ENCODE results near the gene ZNF862.

ZNF862 gene

DNA sequence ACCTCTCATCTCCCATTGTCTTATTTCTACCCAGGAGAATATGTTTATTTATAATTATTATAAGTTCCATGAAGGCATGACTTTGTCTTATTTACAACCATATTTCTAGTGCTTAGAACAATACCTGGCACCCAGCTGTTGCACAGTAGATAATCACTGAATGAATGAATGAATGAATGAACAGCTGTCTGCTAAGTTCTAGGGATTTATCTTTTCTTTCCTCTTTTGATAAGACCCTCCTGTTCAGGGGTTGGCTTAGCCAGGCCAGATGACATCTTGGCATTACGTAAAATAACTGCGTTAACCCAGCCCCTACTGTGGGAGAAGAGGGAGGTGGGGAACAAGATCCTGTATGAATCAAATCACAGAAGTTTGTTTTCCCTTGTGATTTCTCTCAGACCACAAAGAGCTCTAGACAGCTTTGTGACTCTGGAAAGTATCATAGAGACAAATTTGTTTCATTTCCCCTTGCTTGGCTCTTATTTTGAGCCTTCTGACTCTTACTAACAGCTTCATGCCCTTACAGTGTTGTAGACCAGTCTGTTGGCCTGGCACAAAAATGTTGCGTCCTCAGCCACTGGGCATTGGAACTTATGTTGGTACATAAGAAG lies 8.4 kb downstream of the ZNF862 start:
- no peak for DNase-seq

DNA sequence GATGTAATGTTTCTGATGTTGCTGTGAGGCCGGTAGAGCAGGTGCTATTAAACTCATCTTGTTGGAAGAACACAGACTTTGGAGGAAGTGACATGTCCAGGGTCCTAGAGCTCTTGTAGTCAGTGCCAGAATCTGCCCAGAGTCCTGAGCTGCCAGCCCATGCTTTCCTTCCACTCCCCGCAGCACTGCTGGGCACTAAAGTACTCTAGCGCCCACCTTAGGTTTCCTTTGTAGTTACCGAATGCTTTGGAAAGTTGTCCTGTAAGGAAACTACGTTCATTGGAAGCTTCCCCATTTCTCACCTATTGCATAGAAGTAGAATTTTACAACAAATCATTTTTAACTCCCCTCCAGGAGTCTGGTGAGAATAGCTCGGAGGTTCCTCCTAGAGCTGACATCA lies 11.0 kb downstream of the ZNF862 start:
- no peak for DNase-seq

DNA sequence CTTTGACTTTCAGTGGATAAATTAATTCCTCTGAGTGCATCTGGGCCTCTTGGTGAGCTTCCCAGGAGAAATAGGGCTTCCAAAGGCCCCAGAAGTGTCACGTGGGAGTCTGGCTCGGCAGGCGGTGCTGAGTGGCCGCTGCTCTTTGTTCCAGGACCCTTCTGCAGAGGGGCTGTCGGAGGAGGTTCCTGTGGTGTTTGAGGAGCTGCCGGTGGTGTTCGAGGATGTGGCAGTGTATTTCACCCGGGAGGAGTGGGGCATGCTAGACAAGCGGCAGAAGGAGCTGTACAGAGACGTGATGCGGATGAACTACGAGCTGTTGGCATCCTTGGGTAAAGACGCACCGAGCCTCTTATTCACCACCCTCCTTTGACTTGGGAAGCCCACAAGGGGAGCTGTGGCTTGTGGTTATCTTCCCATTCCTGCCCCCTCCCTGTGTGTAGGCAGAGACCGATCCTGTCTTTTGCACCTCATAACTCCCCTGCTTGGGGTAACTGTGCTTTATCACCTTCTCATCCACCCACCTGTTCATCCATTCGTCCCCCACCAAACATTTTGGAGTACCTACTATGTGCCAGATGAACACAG lies 11.9 kb downstream of the ZNF862 start:
- DNase-seq = no peak

DNA sequence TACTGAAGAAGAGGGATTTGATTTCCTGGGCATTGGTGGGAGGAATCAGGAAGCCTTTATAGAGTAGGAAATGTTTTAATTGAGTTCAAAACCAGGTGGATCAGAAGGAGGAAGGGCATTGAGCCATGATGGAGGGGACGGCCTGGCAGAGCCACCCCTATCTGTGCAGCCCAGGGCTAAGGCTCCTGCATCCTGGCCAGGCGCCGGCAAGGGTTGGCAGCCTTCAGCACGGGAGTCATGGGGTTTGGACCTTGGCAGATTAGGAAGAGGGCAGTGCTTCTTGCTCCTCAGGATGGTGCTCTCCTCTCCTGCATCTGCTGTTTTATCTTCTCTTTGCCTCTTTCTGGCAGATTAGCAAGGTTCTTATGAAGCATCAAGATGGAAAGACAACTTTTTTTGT lies 12.5 kb downstream of the ZNF862 start:
- no peak for DNase-seq

DNA sequence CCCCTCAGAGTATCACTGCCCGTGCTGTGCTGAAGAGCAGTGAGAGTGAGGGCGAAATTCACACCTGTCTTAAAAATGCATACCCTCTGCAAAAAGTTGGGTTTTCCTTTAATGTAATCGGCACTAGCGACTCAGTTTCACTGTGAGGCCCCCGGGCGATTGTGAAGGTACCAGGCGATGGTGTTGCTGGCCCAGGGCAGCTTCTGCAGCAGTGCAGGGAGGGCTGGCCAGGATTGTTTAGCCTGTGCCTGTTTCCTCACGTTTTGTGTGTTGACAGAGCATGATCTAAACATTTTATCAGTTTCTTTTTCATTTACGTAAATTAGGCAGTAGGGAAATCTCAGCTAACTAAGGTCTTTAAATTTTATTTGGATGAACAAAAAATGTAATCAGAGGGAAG lies 13.3 kb downstream of the ZNF862 start:
- no peak for DNase-seq

DNA sequence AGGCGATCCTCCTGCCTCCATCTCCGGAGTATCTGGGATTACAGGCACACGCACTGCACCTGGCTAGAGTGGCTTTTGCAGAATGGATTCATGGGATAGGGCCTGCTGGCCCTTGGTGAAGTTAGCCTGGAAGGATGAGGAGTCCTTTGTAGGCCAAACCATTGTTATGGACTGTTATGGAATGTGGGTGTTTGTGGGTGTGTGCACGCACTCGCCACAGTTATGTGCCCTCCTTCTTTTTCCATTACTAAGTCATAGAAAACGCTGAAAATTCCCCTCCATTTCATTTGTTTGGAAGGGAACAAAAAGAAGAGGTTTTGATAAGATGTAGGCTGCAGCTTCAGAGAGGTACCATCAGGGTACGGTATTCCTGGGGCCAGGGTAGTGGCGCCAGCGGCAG lies 15.0 kb downstream of the ZNF862 start:
- no peak for DNase-seq

DNA sequence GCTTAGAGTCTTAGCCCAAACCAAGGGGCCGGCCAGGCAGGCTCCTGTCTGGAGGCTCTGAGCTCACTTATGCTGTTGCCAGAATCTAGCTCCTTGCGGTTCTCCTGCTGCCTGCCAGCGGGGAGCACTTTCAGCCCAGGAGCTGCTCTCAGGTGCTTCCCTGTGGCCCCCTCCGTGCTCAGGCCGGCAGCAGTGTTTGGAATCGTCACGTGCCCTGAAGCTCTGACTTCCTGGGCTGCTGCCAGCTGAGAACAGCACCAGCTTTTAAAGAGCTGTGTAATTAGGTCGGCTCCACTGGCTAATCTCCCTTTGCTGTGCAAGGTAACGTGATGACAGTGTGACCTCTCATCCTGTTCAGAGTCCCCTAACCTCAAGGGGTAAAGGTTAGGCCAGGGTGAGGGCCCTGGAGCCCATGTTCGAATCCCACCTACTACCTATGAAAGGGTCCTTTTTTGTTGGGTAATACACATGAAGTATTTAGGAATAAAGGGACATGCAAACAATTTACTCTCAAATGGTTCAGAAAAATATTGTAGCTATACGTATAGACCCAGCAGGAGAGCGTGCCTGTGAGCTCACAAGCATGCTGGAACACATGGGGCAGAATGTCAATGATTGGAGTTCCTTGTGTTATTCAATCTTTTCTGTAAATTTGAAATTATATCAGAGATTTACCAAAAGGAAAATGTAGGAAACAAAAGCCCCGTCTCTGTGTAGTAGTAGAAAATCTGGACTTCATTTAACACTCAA lies 16.6 kb downstream of the ZNF862 start:
- no peak for DNase-seq

DNA sequence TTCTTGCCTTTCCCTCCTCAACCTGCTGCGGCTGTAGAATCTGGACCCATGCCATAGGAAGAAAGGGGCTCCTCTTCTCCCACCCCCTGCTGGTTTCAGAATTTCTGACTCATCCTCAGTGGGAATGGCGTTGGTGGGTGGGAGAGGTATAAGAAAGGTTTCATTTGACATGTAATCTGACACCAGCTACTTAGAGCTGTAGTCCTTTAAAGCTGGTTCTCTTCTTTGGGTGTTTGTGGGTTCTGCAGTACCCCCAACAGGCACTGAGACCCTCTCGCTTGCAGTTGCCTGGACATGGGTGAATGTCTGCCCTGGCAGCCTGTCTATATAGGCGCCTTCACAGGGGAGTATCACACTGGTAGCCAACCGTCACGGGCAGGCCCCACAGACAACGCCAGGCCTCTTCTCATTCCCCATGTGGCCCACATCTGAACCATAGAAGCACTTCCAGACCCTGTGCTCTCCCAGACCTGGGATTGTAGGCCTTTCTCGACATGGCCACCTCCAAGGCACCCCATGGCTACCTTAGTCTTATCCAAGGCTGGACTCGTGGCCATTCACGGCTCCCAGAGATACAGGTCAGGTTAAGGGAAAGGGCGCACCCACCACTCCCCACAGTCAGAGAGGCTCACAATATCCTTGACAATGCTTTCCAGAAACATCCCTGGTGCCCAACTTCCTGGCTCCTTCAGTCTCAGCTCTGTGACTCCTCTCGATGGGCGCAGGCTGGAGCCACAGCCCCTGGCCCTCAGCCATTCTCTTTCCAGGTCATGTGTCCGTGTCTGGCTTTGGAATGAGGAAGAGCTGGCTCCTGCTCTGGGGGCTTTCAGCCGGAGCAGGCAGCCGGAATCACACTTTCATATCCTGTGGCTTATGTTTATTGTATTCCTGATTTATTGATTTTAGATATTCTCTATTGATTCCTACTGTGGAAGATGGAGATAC lies 17.5 kb downstream of the ZNF862 start:
- DNase-seq = no peak

DNA sequence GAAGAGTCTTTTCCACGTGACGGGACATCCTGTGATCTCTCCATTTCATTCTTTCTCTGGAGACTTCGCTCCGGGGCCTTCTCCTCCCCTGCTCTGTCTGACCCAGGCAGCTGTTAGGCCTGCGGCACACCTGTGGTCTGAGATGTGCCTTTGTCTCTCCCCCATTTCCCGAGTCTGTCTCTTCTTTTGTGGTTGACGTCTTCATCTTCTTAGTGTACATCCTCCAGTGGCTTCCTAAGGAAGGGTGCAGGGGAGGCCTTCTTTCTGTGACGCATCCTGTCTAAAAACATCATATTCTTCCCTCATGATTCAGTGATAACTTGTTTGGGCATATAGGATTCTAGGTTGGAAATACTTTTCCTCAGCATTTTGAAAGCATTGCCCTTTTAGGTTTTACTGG lies 18.4 kb downstream of the ZNF862 start:
- no peak for DNase-seq

DNA sequence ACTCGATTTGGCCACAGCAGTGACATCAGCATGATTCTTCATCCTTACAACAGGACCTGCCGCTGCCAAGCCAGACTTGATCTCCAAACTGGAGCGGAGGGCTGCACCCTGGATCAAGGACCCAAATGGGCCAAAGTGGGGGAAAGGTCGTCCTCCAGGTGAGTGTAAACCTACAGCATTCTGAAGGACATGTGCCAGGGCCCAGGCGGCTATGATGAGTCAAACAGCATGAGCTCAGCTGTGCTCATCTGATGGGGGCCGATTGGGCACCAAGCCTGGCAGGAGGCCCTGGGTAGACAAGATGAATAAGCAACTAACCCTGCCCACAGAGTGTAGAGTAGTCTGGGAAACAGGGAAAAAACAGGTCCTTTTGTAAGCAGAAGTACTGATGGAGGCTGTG lies 21.2 kb downstream of the ZNF862 start:
- no peak for DNase-seq

DNA sequence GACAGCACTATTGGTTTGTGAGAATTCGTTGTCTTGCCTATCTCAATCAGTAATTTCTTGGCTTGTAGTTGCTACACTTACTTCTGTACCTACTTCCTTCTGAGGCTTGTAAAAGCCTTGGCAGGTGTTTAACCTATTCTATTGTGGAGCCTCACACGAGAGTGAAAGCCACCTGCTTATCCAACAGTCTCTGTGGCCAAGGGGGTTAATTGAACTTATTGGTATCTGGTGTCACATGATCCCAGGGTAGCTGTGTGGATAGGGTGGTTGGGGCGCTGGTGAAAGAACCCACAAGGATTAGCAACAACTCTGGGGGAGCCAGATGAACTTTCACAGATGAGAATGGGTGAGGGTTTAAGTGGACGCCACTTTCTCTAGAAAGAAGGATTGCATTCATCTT lies 21.7 kb downstream of the ZNF862 start:
- DNase-seq = no peak

DNA sequence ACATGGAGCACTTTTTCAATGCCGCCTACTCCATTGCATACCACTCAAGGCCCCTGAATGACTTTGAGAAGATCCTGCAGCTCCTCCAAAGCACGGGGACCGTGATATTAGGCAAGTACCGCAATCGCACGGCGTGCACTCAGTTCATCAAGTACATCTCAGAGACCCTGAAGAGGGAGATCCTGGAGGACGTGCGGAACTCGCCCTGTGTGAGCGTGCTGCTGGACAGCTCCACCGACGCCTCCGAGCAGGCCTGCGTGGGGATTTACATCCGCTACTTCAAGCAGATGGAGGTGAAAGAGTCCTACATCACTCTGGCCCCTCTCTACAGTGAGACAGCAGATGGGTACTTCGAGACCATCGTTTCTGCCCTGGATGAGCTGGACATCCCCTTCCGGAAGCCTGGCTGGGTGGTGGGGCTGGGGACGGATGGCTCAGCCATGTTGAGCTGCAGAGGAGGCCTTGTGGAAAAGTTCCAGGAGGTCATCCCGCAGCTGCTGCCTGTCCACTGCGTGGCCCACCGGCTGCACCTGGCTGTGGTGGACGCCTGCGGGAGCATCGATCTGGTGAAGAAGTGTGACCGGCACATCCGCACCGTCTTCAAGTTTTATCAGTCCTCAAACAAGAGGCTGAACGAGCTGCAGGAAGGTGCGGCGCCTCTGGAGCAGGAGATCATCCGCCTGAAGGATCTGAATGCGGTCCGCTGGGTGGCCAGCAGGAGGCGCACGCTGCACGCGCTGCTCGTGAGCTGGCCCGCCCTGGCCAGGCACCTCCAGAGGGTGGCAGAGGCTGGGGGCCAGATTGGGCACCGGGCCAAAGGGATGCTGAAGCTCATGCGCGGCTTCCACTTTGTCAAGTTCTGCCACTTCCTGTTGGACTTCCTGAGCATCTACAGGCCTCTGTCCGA lies 22.9 kb downstream of the ZNF862 start:
- no peak for DNase-seq

DNA sequence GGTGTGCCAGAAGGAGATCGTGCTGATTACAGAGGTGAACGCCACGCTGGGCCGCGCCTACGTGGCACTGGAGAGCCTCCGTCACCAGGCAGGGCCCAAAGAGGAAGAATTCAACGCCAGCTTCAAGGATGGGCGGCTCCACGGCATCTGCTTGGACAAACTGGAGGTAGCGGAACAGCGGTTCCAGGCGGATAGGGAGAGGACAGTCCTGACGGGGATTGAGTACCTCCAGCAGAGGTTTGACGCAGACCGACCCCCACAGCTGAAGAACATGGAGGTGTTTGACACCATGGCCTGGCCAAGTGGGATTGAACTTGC lies 23.5 kb downstream of the ZNF862 start:
- no peak for DNase-seq

DNA sequence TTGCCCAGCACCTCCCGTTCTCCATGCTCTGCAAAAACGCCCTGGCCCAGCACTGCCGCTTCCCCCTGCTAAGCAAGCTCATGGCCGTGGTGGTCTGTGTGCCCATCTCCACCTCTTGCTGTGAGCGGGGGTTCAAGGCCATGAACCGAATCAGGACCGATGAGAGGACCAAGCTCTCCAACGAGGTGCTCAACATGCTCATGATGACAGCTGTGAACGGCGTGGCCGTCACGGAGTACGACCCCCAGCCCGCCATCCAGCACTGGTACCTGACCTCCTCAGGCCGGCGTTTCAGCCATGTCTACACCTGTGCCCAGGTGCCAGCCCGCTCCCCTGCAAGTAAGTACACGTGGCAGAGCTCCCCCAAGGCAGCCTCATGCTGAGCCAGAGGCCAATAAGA lies 24.0 kb downstream of the ZNF862 start:
- no peak for DNase-seq

DNA sequence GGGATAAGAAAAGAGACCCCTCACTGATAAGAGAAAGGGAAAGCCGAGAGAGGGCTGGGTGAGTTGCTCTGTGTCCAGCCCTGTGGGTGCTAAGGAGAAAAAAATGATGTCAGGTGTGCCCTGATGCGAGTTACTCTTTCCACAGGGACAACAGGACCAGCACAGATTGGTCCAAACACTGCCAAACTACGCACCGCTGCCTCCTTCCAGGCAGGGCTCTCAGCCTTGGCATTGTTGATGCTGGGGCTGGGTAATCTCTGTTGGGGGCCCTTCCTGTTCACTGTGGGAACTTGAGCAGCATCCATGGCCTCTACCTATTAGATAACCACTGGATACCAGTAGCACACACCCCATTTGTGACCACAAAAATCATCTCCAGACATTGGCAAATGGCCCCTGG lies 25.3 kb downstream of the ZNF862 start:
- DNase-seq = no peak

DNA sequence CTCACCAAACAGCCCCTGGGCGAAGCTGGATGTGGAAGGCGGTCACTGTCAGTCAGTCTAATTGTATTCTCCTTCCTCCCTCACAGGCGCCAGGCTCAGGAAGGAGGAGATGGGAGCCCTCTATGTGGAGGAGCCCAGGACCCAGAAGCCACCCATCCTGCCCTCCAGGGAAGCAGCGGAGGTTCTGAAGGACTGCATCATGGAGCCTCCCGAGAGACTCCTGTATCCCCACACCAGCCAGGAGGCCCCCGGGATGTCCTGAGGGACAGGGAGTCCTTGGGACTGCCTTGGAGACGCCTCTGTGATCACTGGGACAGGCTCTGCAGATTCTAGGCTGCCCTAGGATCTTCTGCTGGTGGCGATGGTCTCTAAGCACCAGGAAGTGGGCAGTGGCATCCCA lies 25.8 kb downstream of the ZNF862 start:
- DNase-seq = no peak

DNA sequence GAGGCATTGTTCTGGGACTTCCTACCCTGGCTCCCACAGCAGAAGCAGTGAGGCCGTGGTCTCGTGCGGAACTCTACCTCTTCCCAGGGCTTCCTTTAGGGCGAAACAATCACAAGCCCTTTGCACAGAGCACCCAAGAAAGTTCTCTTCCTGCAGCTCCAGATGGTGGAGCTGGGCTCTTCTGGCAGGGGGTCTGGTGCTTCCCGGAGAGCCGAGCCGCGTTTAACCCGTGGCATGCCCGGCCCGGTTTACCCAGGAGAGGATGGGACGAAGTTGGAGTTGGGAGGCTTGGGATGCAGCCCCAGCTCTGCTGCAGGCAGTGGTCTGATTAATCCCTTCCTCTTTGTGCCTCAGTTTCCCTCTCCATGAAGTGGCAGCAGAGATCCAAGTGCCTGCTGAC lies 26.6 kb downstream of the ZNF862 start:
- DNase-seq = no peak

DNA sequence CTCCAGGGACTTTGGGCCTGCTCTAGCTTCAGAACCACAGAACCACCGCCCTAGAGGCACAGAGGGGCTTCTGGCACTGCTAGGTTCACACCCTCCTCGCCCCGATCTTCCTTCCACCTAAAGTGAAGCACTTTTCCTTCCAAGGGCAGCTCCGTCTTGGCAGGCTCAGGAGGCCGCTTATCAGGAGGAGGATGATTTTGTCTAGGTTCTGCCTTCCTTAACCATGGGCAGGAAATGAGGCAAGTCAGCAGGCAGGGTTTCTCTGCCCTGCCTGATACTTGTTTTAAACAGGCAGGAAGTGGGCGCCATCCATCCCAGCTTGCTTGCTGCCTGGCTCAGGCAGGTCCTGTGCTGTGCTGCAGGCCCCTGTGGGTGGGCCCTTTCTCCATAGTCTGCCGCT lies 27.3 kb downstream of the ZNF862 start:
- peak; percentile 73 for DNase-seq

DNA sequence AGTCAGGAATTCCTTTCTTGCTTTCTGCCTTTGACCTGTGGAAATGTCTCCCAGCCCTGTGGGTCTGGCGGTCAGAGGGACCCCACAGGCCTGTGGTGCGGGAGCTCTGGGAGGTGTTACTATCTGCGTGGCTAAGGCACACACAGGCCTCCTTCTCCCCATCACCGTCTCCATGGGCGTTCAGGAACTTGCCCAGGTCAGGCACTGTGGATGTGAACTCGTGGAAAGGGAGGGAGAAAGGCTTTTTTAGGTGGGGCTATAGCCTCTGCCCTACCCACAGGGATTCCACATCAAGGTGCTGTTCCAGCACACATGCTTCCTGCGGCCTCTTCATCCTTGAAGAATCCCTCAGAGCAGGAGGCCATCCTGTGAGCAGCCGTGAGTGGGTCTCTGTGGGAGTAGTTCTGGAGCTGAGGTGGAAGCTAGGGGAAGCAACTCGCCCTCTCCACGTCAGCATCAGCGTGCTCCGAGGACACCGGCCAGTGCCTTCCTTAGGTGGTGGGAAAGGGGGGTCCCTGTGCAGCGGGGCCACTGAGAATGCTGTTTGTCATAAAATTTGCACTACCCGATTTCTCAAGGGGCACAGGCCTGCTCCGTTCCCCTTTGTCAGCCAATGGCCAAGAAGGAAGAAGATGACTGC lies 28.1 kb downstream of the ZNF862 start:
- no peak for DNase-seq

DNA sequence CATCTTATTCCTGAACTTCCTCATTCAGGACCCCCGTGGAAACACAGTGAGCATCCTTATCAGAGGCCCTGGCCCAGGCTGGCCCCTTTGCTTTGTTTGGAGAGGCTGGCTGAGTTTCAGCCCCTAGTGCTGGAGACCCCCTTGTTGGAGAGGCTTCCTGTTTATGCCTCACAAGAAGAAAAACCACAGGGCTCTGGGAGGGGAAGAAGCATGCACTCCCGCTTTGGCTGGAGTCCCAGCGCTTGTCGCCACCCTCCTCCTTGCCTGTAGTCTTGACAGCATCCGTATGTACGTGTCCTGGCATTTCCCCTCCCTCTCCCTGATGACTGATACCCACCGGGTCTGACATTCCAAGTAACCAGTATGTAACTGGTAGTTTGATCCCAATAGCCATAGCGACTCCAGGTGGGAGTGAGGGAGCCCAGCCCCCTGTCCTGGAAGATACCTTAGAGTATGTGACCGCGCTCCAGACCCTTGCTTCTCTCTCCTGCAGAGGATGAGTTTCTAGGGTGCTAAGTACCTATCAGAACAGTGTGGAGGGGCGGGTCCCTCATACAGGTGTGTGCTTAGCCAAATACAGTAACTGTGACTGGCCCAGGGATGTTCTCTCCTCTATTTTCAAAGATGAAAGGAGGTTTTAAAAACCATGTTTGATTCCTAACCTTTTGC lies 28.7 kb downstream of the ZNF862 start:
- no peak for DNase-seq

All from GF-D8 (cell line).